Astrocyte (in vitro differentiated cells and primary cell): Measurements from ENCODE around the gene LRBA. TPM values are rescaled to one million over a fixed set of nuclear protein-coding genes. Genes with fewer than 3 reads are reported as not detected.
A peak's percentile ranks its signal among the peaks of the same experiment; 100 is the strongest.

Experiments
- DNase-seq: peaks from one replicate; pipeline ENCODE4 v3.0.0-alpha.2; 2010; ENCODE audit warnings: low read depth
- FAIRE-seq: peaks from 2 replicates; lab custom pipeline; 2011; peaks lifted over from hg19 to GRCh38; lab: Jason Lieb, UNC
- H2AFZ ChIP-seq: 2 replicates; pipeline ENCODE4 v1.6.0; 2012; ENCODE audit warnings: low read depth, low read length, inconsistent platforms
- H3K27ac ChIP-seq: 2 replicates; pipeline ENCODE4 v1.5.1; 2011; ENCODE audit warnings: low read depth, low read length, inconsistent platforms
- H3K27me3 ChIP-seq: 2 replicates; pipeline ENCODE4 v1.6.0; 2011; ENCODE audit warnings: low read length, inconsistent platforms; ENCODE audit not compliant: insufficient read depth
- H3K36me3 ChIP-seq: 2 replicates; pipeline ENCODE4 v1.5.1; 2011; ENCODE audit warnings: low read length, inconsistent platforms; ENCODE audit not compliant: insufficient read depth
- H3K4me1 ChIP-seq: 2 replicates; pipeline ENCODE4 v1.5.1; 2011; ENCODE audit warnings: low read length, inconsistent platforms; ENCODE audit not compliant: insufficient read depth
- H3K4me2 ChIP-seq: 2 replicates; pipeline ENCODE4 v1.6.0; 2012; ENCODE audit warnings: low read length, inconsistent platforms
- H3K4me3 ChIP-seq: 2 replicates; pipeline ENCODE4 v1.5.1; 2011; ENCODE audit warnings: low read depth, mild to moderate bottlenecking, low read length, inconsistent platforms; ENCODE audit not compliant: insufficient read depth
- H3K79me2 ChIP-seq: 2 replicates; pipeline ENCODE4 v1.6.0; 2012; ENCODE audit warnings: mild to moderate bottlenecking, low read length, inconsistent platforms; ENCODE audit not compliant: insufficient read depth
- H3K9ac ChIP-seq: 2 replicates; pipeline ENCODE4 v1.6.0; 2012; ENCODE audit warnings: mild to moderate bottlenecking, low read length, inconsistent platforms
- H3K9me3 ChIP-seq: 2 replicates; pipeline ENCODE4 v1.5.1; 2012; ENCODE audit warnings: low read depth, mild to moderate bottlenecking, low read length, inconsistent platforms; ENCODE audit not compliant: insufficient read depth
- H4K20me1 ChIP-seq: 2 replicates; pipeline ENCODE4 v1.6.0; 2012; ENCODE audit warnings: low read length, inconsistent platforms; ENCODE audit not compliant: insufficient read depth
- H3K27ac Mint-ChIP-seq: one replicate; pipeline ENCODE4 v1.8.0; 2021; ENCODE audit warnings: mild to moderate bottlenecking, mixed read lengths; ENCODE audit not compliant: unreplicated experiment
- H3K27me3 Mint-ChIP-seq: one replicate; pipeline ENCODE4 v1.8.0; 2021; ENCODE audit warnings: low read depth, mixed read lengths; ENCODE audit not compliant: unreplicated experiment
- H3K36me3 Mint-ChIP-seq: one replicate; pipeline ENCODE4 v1.8.0; 2021; ENCODE audit warnings: low read depth, mixed read lengths; ENCODE audit not compliant: unreplicated experiment
- H3K4me1 Mint-ChIP-seq: one replicate; pipeline ENCODE4 v1.8.0; 2021; ENCODE audit warnings: low read depth, mixed read lengths; ENCODE audit not compliant: unreplicated experiment
- H3K4me3 Mint-ChIP-seq: one replicate; pipeline ENCODE4 v1.8.0; 2021; ENCODE audit warnings: mild to moderate bottlenecking, moderate library complexity, mixed read lengths; ENCODE audit not compliant: unreplicated experiment
- H3K9me3 Mint-ChIP-seq: one replicate; pipeline ENCODE4 v1.8.0; 2021; ENCODE audit warnings: mild to moderate bottlenecking, mixed read lengths; ENCODE audit not compliant: unreplicated experiment
- CTCF ChIP-seq: IDR thresholded peaks from 2 replicates; pipeline ENCODE4 v1.5.1; 2011; ENCODE audit warnings: low read depth, mild to moderate bottlenecking, inconsistent platforms, low read length, moderate library complexity; ENCODE audit not compliant: insufficient read depth
- EZH2 ChIP-seq: IDR thresholded peaks from 2 replicates; pipeline ENCODE4 v1.6.1; 2012; ENCODE audit warnings: mild to moderate bottlenecking, low read length, inconsistent platforms; ENCODE audit not compliant: insufficient read depth
- total RNA-seq: library from RNA; stranded (reverse); gene quantifications from 2 replicates; pipeline ENCODE4 v1.2.1, GENCODE V29; 2021

LRBA gene
- total RNA-seq, 1 donor from 2014 or later, result 25.3 TPM

DNA sequence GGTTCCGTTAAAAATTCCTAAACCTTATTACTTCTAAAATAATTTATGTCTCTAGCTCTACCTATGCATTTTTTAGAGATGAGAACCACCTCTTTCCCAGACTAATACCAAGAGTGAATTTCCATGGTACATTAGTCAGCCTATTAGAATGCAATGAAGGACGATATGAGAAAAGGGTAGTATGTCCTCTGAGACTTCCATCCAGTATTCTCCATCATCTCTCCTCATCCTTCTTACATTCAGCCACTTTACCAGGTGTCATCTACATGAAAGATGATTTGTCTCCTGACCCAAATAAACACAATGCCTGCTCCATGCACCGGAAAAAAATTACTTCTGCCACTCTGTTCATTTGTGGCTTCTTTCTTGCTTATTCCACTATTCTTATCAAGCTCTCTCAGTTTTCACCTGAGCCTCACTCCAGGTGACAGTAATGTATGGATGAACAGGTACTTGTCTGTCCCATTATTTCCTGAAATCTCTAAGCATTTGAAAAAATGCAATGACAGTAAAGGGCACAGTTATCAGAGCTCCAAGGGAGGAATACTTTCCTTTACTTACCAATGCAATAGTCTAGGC lies 335.2 kb downstream of the LRBA start:
- H3K9ac ChIP-seq, result no peak overlapping the region
- Mint-ChIP-seq H3K4me3 (no peak overlapping the region), H3K27me3 (no peaks in the 10 kb centered on the region), H3K27ac (no peak overlapping the region), H3K36me3 (no peaks in the 10 kb centered on the region), H3K9me3 (no peaks in the 10 kb centered on the region), H3K4me1 (no peaks in the 10 kb centered on the region)
- no peaks in the 10 kb centered on the region for H4K20me1 ChIP-seq
- H3K4me1 ChIP-seq, result no peaks in the 10 kb centered on the region
- no peaks in the 10 kb centered on the region for H3K36me3 ChIP-seq
- no peak overlapping the region for H3K27ac ChIP-seq
- H3K4me3 ChIP-seq, result no peak overlapping the region
- H3K9me3 ChIP-seq, result no peaks in the 10 kb centered on the region
- TF ChIP-seq EZH2 (no peak), CTCF (no peak)
- DNase-seq (peak; percentile 37), FAIRE-seq (no peak)
- H3K79me2 ChIP-seq, result no peaks in the 10 kb centered on the region
- H3K4me2 ChIP-seq, result no peak overlapping the region
- no peak overlapping the region for H2AFZ ChIP-seq
- H3K27me3 ChIP-seq, result no peaks in the 10 kb centered on the region

GRCh38 chr4:150679018-150679764 lies 335.9 kb downstream of the LRBA start:
- Mint-ChIP-seq H3K27ac (no peak overlapping the region), H3K4me3 (no peak overlapping the region)

More at GRCh38 chr4:150679018-150679764, 335.9 kb downstream of the LRBA start:
- Mint-ChIP-seq H3K9me3 (no peaks in the 10 kb centered on the region), H3K4me1 (no peaks in the 10 kb centered on the region), H3K36me3 (no peaks in the 10 kb centered on the region), H3K27me3 (no peaks in the 10 kb centered on the region)
- Histone ChIP-seq H3K9me3 (no peaks in the 10 kb centered on the region), H3K4me2 (peak overlapping the region; percentile 35), H3K27me3 (no peaks in the 10 kb centered on the region), H3K9ac (no peak overlapping the region), H4K20me1 (no peaks in the 10 kb centered on the region), H2AFZ (no peak overlapping the region), H3K4me3 (no peak overlapping the region), H3K4me1 (no peaks in the 10 kb centered on the region), H3K27ac (no peak overlapping the region), H3K36me3 (no peaks in the 10 kb centered on the region), H3K79me2 (no peaks in the 10 kb centered on the region)
- TF ChIP-seq CTCF, result no peak
- TF ChIP-seq EZH2, result no peak
- FAIRE-seq (no peak), DNase-seq (no peak)
